Stimulated activated CD4-positive, alpha-beta T cell treated with anti-CD3 and anti-CD28 coated beads, Interleukin-1b, Interleukin-23, amount 100 ng/mL, for 24 hours (primary cell): Measurements from ENCODE around the gene CREB3L4.

ENCODE experiments used
- DNase-seq, 4 experiments: peaks; one replicate each; pipeline ENCODE4 v3.0.0-alpha.2; 2020; ENCODE audit warnings: low read depth in 4 of 4, low spot score in 1 of 4

The CREB3L4 gene

GRCh38 chr1:153967107-153967999, at the start of gene CREB3L4:
CREB3L4 (plus strand) TSS chr1:153967902; CDS start chr1:153968526, 624 bp downstream.
- DNase-seq: peak in 2 of 4 experiments; percentile 62 to 77

GRCh38 chr1:153919876-153920852, 47.5 kb upstream of the CREB3L4 start:
- DNase-seq: no peak

- DNase-seq: no peak
These were observed 46.5 kb upstream of the CREB3L4 start for GRCh38 chr1:153921080-153921802.

- no peak for DNase-seq
These were observed 46.0 kb upstream of the CREB3L4 start for GRCh38 chr1:153921803-153922075.

- DNase-seq: peak; percentile 27 to 65 (median 51)
These were observed 45.4 kb upstream of the CREB3L4 start for GRCh38 chr1:153922076-153922971.

- DNase-seq: peak; percentile 92 to 99 (median 94)
These were observed 44.5 kb upstream of the CREB3L4 start, which contains the start of gene GATAD2B for GRCh38 chr1:153922972-153923925. GATAD2B (minus strand) TSS chr1:153922972; CDS start chr1:153828347, 94,625 bp downstream.

GRCh38 chr1:153926405-153926804, 41.3 kb upstream of the CREB3L4 start:
- DNase-seq: no peak

- no peak for DNase-seq
These were observed 39.5 kb upstream of the CREB3L4 start for GRCh38 chr1:153928245-153928644.

- no peak for DNase-seq
These were observed 38.8 kb upstream of the CREB3L4 start for GRCh38 chr1:153928791-153929341.

GRCh38 chr1:153929426-153929825, 38.3 kb upstream of the CREB3L4 start:
- no peak for DNase-seq

- DNase-seq: no peak
These were observed 37.4 kb upstream of the CREB3L4 start for GRCh38 chr1:153929981-153930948.

GRCh38 chr1:153932156-153933131, 35.3 kb upstream of the CREB3L4 start:
- DNase-seq: no peak

- no peak for DNase-seq
These were observed 34.3 kb upstream of the CREB3L4 start for GRCh38 chr1:153933430-153933829.

GRCh38 chr1:153933955-153934354, 33.7 kb upstream of the CREB3L4 start:
- DNase-seq: no peak

- DNase-seq: no peak
These were observed 33.0 kb upstream of the CREB3L4 start for GRCh38 chr1:153934746-153935145.
